Liver (tissue), 9 donors: ENCODE results near the gene RNF181. TPM values are rescaled to one million over a fixed set of nuclear protein-coding genes. Genes with fewer than 3 reads are reported as not detected.

Experiments used
- DNase-seq: peaks from one replicate; pipeline ENCODE4 v3.0.0-alpha.2; 2017; ENCODE audit warnings: low spot score
- H3K27ac ChIP-seq, 2 donors: one replicate each; pipeline ENCODE4 v1.7.0; 2013; ENCODE audit warnings: inconsistent platforms in 2 of 2, low read length in 2 of 2, control low read depth in 1 of 2, low read depth in 1 of 2, mild to moderate bottlenecking in 1 of 2
- H3K27me3 ChIP-seq, 4 donors: one replicate each; pipeline versions ENCODE4 v1.6.1 to v1.7.0; 2013; ENCODE audit warnings: low read length in 3 of 4, inconsistent platforms in 1 of 4, mild to moderate bottlenecking in 1 of 4, moderate library complexity in 1 of 4; ENCODE audit not compliant: control insufficient read depth in 4 of 4, insufficient read depth in 4 of 4
- H3K36me3 ChIP-seq, 4 donors: one replicate each; pipeline versions ENCODE4 v1.6.1 to v1.7.0; 2013; ENCODE audit warnings: low read length in 3 of 4, mild to moderate bottlenecking in 3 of 4, low read depth in 1 of 4, moderate library complexity in 1 of 4; ENCODE audit not compliant: control insufficient read depth in 4 of 4, insufficient read depth in 3 of 4
- H3K4me1 ChIP-seq, 4 donors: one replicate each; pipeline versions ENCODE4 v1.6.1 to v1.7.0; 2013; ENCODE audit warnings: low read length in 3 of 4, mild to moderate bottlenecking in 3 of 4, moderate library complexity in 1 of 4; ENCODE audit not compliant: control insufficient read depth in 4 of 4, insufficient read depth in 4 of 4
- H3K4me3 ChIP-seq, 3 donors: one replicate each; pipeline versions ENCODE4 v1.6.1 to v1.7.0; 2013; ENCODE audit warnings: low read length in 3 of 3, control low read depth in 1 of 3, low read depth in 1 of 3, mild to moderate bottlenecking in 1 of 3
- H3K9ac ChIP-seq, 2 donors: one replicate each; pipeline ENCODE4 v1.7.0; 2013; ENCODE audit warnings: low read length in 2 of 2, mild to moderate bottlenecking in 2 of 2, moderate library complexity in 2 of 2, control low read depth in 1 of 2, low read depth in 1 of 2
- H3K9me3 ChIP-seq, 4 donors: one replicate each; pipeline versions ENCODE4 v1.6.1 to v1.7.0; 2013; ENCODE audit warnings: low read length in 3 of 4; ENCODE audit not compliant: control insufficient read depth in 4 of 4
- ATF3 ChIP-seq: IDR thresholded peaks from 2 replicates; pipeline ENCODE4 v1.6.1; 2016; ENCODE audit warnings: antibody characterized with exemption
- EGR1 ChIP-seq, 2 donors: IDR thresholded peaks; 2 replicates each; pipeline ENCODE4 v1.6.1; 2016 to 2018; ENCODE audit warnings: antibody characterized with exemption in 2 of 2, low read depth in 2 of 2
- FOXA1 ChIP-seq: IDR thresholded peaks from 2 replicates; pipeline ENCODE4 v1.6.1; 2016; ENCODE audit warnings: antibody characterized with exemption
- FOXA2 ChIP-seq: IDR thresholded peaks from 2 replicates; pipeline ENCODE4 v1.6.1; 2016; ENCODE audit warnings: antibody characterized with exemption
- GABPA ChIP-seq, 2 donors: IDR thresholded peaks in 1 of 2; conservative IDR thresholded peaks in 1 of 2; 2 replicates each; pipeline ENCODE4 v1.6.1; 2016; ENCODE audit warnings: antibody characterized with exemption in 2 of 2, mild to moderate bottlenecking in 1 of 2, moderate library complexity in 1 of 2
- HNF4A ChIP-seq, 2 donors: conservative IDR thresholded peaks; 2 replicates each; pipeline ENCODE4 v1.6.1; 2016; ENCODE audit warnings: antibody characterized with exemption in 2 of 2, mild to moderate bottlenecking in 2 of 2
- HNF4G ChIP-seq: IDR thresholded peaks from 2 replicates; pipeline ENCODE4 v1.6.1; 2016; ENCODE audit warnings: antibody characterized with exemption
- JUND ChIP-seq, 2 donors: IDR thresholded peaks; 2 replicates each; pipeline ENCODE4 v1.6.1; 2016; ENCODE audit warnings: antibody characterized with exemption in 2 of 2
- NR2F2 ChIP-seq: IDR thresholded peaks from 2 replicates; pipeline ENCODE4 v1.6.1; 2016; ENCODE audit warnings: antibody characterized with exemption
- RAD21 ChIP-seq, 2 donors: IDR thresholded peaks; 2 replicates each; pipeline ENCODE4 v1.6.1; 2016; ENCODE audit warnings: antibody characterized with exemption in 2 of 2, mild to moderate bottlenecking in 2 of 2
- RXRA ChIP-seq, 2 donors: IDR thresholded peaks; 2 replicates each; pipeline ENCODE4 v1.6.1; 2017 to 2018; ENCODE audit warnings: antibody characterized with exemption in 2 of 2, mild to moderate bottlenecking in 1 of 2
- SP1 ChIP-seq: IDR thresholded peaks from 2 replicates; pipeline ENCODE4 v1.6.1; 2018; ENCODE audit warnings: antibody characterized with exemption, mild to moderate bottlenecking
- TAF1 ChIP-seq: conservative IDR thresholded peaks from 2 replicates; pipeline ENCODE4 v1.6.1; 2016; ENCODE audit warnings: antibody characterized with exemption, mild to moderate bottlenecking
- YY1 ChIP-seq: IDR thresholded peaks from 2 replicates; pipeline ENCODE4 v1.6.1; 2016; ENCODE audit warnings: antibody characterized with exemption, mild to moderate bottlenecking
- WGBS: extraction: QIAGEN DNeasy Blood & Tissue Kit; methylation state at CpG from one replicate; pipeline ENCODE4 v1.1.7; 2013; 5-methylcytosine and 5-hydroxymethylcytosine counted together
- polyA plus RNA-seq, 2 donors: library from polyadenylated mRNA; stranded (reverse) in 1 of 2; unstranded in 1 of 2; fragments of 200-250 nt in 1 of 2; fragments of >200 nt in 1 of 2; fragmentation: Nextera tagmentation in 1 of 2; extraction: Ambion mirVana in 1 of 2; gene quantifications; one replicate each; pipeline versions ENCODE4 v1.2.1 to v1.2.3, GENCODE V29; 2013 to 2015
- total RNA-seq, 2 donors: library from RNA; depleted of rRNA; stranded (reverse); fragments of >200 nt; gene quantifications; one replicate each; pipeline ENCODE4 v1.2.3, GENCODE V29; 2014
- TF ChIP-seq, protein P1 (sequence below): fragments of 150-350 bp; IDR thresholded peaks from 2 replicates; pipeline ENCODE4 v1.5.1; 2017; ENCODE audit warnings: improper control_type of control experiment, low read depth, low read length; ENCODE audit not compliant: missing input control
- TF ChIP-seq, protein P2 (sequence below): IDR thresholded peaks from 2 replicates; pipeline ENCODE4 v1.6.1; 2016; ENCODE audit warnings: antibody characterized with exemption
- TF ChIP-seq, protein P3 (sequence below): IDR thresholded peaks from 2 replicates; pipeline ENCODE4 v1.6.1; 2016; ENCODE audit warnings: antibody characterized with exemption
- donor health status: healthy.
- donor health status: healthy.
- donor health status: healthy.
- donor health status: healthy.
- donor health status: healthy.

The RNF181 gene
- total and polyA plus RNA-seq, 4 donors = 101 to 195 (median 114) TPM

GRCh38 chr2:85631316-85631715, 35.8 kb downstream of the RNF181 start:
- TF ChIP-seq JUND (IDR thresholded peaks at IDR 0.05) (no peak), YY1 (no peak), HNF4G (no peak), FOXA2 (no peak), SP1 (no peak), RAD21 (IDR thresholded peaks at IDR 0.05) (no peak), EGR1 (IDR thresholded peaks at IDR 0.05; ENCODE audit: low read depth in 2 of 2) (no peak), RXRA (IDR thresholded peaks at IDR 0.05) (no peak), ATF3 (no peak), FOXA1 (no peak), HNF4A (conservative IDR thresholded peaks at IDR 0.05) (no peak), TAF1 (no peak)
- TF ChIP-seq, protein P1, sequence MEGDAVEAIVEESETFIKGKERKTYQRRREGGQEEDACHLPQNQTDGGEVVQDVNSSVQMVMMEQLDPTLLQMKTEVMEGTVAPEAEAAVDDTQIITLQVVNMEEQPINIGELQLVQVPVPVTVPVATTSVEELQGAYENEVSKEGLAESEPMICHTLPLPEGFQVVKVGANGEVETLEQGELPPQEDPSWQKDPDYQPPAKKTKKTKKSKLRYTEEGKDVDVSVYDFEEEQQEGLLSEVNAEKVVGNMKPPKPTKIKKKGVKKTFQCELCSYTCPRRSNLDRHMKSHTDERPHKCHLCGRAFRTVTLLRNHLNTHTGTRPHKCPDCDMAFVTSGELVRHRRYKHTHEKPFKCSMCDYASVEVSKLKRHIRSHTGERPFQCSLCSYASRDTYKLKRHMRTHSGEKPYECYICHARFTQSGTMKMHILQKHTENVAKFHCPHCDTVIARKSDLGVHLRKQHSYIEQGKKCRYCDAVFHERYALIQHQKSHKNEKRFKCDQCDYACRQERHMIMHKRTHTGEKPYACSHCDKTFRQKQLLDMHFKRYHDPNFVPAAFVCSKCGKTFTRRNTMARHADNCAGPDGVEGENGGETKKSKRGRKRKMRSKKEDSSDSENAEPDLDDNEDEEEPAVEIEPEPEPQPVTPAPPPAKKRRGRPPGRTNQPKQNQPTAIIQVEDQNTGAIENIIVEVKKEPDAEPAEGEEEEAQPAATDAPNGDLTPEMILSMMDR = no peak
- TF ChIP-seq, protein P2, sequence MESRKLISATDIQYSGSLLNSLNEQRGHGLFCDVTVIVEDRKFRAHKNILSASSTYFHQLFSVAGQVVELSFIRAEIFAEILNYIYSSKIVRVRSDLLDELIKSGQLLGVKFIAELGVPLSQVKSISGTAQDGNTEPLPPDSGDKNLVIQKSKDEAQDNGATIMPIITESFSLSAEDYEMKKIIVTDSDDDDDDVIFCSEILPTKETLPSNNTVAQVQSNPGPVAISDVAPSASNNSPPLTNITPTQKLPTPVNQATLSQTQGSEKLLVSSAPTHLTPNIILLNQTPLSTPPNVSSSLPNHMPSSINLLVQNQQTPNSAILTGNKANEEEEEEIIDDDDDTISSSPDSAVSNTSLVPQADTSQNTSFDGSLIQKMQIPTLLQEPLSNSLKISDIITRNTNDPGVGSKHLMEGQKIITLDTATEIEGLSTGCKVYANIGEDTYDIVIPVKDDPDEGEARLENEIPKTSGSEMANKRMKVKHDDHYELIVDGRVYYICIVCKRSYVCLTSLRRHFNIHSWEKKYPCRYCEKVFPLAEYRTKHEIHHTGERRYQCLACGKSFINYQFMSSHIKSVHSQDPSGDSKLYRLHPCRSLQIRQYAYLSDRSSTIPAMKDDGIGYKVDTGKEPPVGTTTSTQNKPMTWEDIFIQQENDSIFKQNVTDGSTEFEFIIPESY = no peak
- TF ChIP-seq, protein P3, sequence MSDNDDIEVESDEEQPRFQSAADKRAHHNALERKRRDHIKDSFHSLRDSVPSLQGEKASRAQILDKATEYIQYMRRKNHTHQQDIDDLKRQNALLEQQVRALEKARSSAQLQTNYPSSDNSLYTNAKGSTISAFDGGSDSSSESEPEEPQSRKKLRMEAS = no peak
- Histone ChIP-seq H3K27me3 (no peaks in the 10 kb centered on the region), H3K4me1 (no peaks in the 10 kb centered on the region), H3K9ac (no peak overlapping the region), H3K4me3 (no peak overlapping the region), H3K27ac (no peak overlapping the region), H3K36me3 (peaks cover 7 to 67% (median 51%) of the 10 kb centered on the region in 4 donors), H3K9me3 (no peaks in the 10 kb centered on the region)
- WGBS = 93% methylated on average over 3 of the region's 3 CpGs
- no peak for DNase-seq

- DNase-seq = no peak
- H3K4me3 ChIP-seq = no peak overlapping the region
- no peaks in the 10 kb centered on the region for H3K9me3 ChIP-seq
- WGBS = 88% methylated on average over 8 of the region's 8 CpGs
- H3K36me3 ChIP-seq = peaks cover 8 to 75% (median 62%) of the 10 kb centered on the region in 4 donors
- H3K27ac ChIP-seq = no peak overlapping the region
- H3K4me1 ChIP-seq = no peaks in the 10 kb centered on the region
- H3K27me3 ChIP-seq = no peaks in the 10 kb centered on the region
- TF ChIP-seq FOXA2 = no peak
- TF ChIP-seq FOXA1 = no peak
- TF ChIP-seq RXRA (IDR thresholded peaks at IDR 0.05) = no peak
- TF ChIP-seq, protein P1 = no peak
- no peak for TF ChIP-seq TAF1
- TF ChIP-seq NR2F2 = no peak
- TF ChIP-seq GABPA (IDR thresholded peaks at IDR 0.05 in 1 of 2, conservative IDR thresholded peaks at IDR 0.05 in 1 of 2) = no peak
- no peak for TF ChIP-seq EGR1 (IDR thresholded peaks at IDR 0.05; ENCODE audit: low read depth in 2 of 2)
- TF ChIP-seq YY1 = no peak
- H3K9ac ChIP-seq = no peak overlapping the region
Observed at GRCh38 chr2:85635011-85635410, 39.5 kb downstream of the RNF181 start.
